ENCODE data around the gene PRRG1. TPM values are rescaled to one million over a fixed set of nuclear protein-coding genes. Genes with fewer than 3 reads are reported as not detected.

PRRG1 gene
- total RNA-seq, 1 experiment from 2014 or later, result 34.4 TPM

DNA sequence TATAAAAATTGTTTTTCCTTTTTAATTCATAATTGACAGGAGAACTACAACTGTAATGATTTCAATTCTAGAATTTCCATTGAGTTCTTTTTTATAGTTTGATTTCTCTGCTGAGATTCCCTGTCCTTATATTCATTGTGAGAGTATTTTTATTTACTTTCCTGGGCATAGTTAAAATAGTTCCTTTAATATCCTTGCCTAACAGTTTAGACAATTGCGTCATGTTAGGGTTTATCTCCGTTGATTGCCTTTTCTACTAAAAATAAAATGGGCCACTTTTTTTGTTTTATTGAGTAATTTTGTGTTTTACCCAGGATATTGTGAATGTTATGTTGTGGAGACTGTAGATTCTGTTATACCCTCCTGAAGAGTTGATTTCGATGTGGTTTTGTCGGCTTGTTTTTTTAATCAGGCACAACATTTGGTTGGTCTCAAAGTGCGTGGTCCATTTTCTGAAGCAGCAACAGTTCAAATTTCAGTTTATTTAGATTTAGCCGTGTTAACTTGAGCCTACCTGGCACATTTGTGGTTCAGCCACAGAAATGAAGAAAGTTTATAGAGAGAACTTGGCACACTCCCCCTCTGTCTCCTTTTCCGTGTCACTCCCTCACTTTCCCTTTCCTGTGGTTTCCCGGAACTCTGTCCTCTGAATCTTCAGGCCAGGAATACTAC is 16.0 kb upstream of the PRRG1 start:
- ChIA-PET POLR2A (ENCODE audit: unreplicated experiment) (no interaction called here), CTCF (no interaction called here)
- H3K36me3 ChIP-seq (ENCODE audit: low read depth), result no peaks in the 10 kb centered on the region
- intact Hi-C loops (cut with micrococcal nuclease; ENCODE audit: unreplicated experiment), result no loop called here
- H4K20me1 ChIP-seq (ENCODE audit: insufficient read depth), result no peaks in the 10 kb centered on the region
- no peaks in the 10 kb centered on the region for H3K9me2 ChIP-seq (ENCODE audit: insufficient read depth)
- H2AFZ ChIP-seq, result no peak overlapping the region
- no peaks in the 10 kb centered on the region for H3K9me3 ChIP-seq (ENCODE audit: insufficient read depth, low read depth)
- no peaks in the 10 kb centered on the region for H3K79me2 ChIP-seq (ENCODE audit: low read depth)
- TF ChIP-seq EZH2 (IDR thresholded peaks at IDR 0.05; ENCODE audit: low read depth), result no peak
- TF ChIP-seq CTCF (conservative IDR thresholded peaks at IDR 0.05), result no peak
- no peaks in the 10 kb centered on the region for H3K27me3 ChIP-seq (ENCODE audit: insufficient read depth, low read depth)
- DNase-seq, result no peak
- H3K4me3 ChIP-seq, result no peak overlapping the region
- no peaks in the 10 kb centered on the region for H3K4me1 ChIP-seq (replicated peaks; ENCODE audit: insufficient read depth)
- H3F3A ChIP-seq (ENCODE audit: insufficient read depth, low read depth), result no peaks in the 10 kb centered on the region
- no peak overlapping the region for H3K4me2 ChIP-seq
- no TSS peak for BruUV-seq (replicated peaks)
- H3K27ac ChIP-seq, result no peak overlapping the region

DNA sequence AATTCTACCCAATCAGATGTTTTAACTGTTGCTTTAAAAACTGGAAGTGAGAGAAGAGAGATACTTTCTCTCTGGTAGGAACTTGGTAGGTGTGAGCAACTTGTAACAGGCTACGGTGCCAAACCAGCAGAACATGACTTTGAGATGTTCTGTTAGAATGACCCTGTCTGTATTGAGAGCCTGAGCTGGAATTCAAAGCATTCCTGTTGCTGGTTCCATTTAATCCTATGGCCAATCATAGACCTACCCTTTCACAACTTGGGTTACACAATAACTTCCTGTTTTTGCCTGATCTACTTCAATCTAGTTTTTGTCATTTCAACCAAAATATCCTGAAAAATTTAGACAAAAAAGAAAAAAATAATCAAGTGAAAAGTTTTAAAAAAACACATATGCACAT is 1.7 kb upstream of the PRRG1 start:
- Histone ChIP-seq H3K36me3 (ENCODE audit: low read depth) (no peaks in the 10 kb centered on the region), H4K20me1 (ENCODE audit: insufficient read depth) (no peaks in the 10 kb centered on the region), H3K4me1 (replicated peaks; ENCODE audit: insufficient read depth) (peaks cover 33% of the 10 kb centered on the region), H3K9me2 (ENCODE audit: insufficient read depth) (no peaks in the 10 kb centered on the region), H3K4me3 (no peak overlapping the region), H3K4me2 (peak overlapping the region; percentile 84; the same call in 1 of the 2 replicates), H3K27ac (no peak overlapping the region), H3F3A (ENCODE audit: insufficient read depth, low read depth) (no peaks in the 10 kb centered on the region), H3K27me3 (ENCODE audit: insufficient read depth, low read depth) (no peaks in the 10 kb centered on the region), H2AFZ (no peak overlapping the region), H3K79me2 (ENCODE audit: low read depth) (peaks cover 32% of the 10 kb centered on the region), H3K9me3 (ENCODE audit: insufficient read depth, low read depth) (no peaks in the 10 kb centered on the region)
- no TSS peak for BruUV-seq (replicated peaks)
- ChIA-PET POLR2A (ENCODE audit: unreplicated experiment) (interaction anchor here (0.5 to 0.7 kb wide), 2 partner anchors 120 to 477 kb away, joined by 4 to 7 read pairs; no protein-coding TSS in a partner anchor), CTCF (no interaction called here)
- peak in 1 of 2 experiments; percentile 8 for DNase-seq
- TF ChIP-seq CTCF (conservative IDR thresholded peaks at IDR 0.05) (no peak), EZH2 (IDR thresholded peaks at IDR 0.05; ENCODE audit: low read depth) (no peak)
- intact Hi-C loops (cut with micrococcal nuclease; ENCODE audit: unreplicated experiment), result no loop called here

DNA sequence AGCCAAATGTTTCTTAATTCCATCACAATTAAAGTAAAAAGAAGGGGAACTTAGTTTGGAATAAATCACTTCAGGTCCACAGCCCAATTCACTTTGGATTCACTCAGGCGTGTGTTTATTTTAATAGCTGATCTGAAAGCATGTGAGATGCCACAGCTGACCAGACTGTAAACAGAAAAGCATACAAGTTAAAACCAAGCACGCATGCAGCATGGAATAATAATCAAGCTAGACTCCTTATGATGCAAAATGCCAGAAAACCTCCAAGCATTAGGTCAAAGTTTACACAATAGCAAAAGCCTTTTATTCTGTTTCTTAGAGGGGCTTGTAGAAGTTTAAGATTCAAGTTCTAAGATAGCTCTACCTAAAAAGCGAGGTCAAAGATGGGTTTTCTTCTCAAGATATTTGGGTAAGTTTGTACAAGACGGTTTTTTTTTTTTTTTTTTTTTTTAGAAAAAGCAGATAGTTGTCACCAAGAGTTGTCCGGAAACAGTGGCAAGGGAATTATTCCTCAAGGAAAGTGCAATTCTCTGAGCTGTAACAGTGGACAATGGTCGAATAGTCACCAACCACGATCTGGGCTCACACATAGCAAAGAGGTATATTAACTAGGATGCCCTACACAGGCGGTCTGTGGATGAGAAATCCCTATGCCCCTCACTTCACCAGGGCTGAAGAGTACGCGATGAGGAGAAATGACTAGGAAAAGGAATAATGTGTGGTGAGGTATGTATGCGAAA is 763 bp upstream of the PRRG1 start:
- H3K4me1 ChIP-seq (replicated peaks; ENCODE audit: insufficient read depth), result peaks cover 33% of the 10 kb centered on the region
- TF ChIP-seq EZH2 (IDR thresholded peaks at IDR 0.05; ENCODE audit: low read depth) (no peak), CTCF (conservative IDR thresholded peaks at IDR 0.05) (no peak)
- H3K79me2 ChIP-seq (ENCODE audit: low read depth), result peaks cover 40% of the 10 kb centered on the region
- H3K27ac ChIP-seq, result peak overlapping the region; percentile 34; the same call in 1 of the 2 replicates
- peak overlapping the region; percentile 84 for H3K4me2 ChIP-seq
- H3K9me2 ChIP-seq (ENCODE audit: insufficient read depth), result no peaks in the 10 kb centered on the region
- no peaks in the 10 kb centered on the region for H4K20me1 ChIP-seq (ENCODE audit: insufficient read depth)
- H3F3A ChIP-seq (ENCODE audit: insufficient read depth, low read depth), result no peaks in the 10 kb centered on the region
- intact Hi-C loops (cut with micrococcal nuclease; ENCODE audit: unreplicated experiment), result loop anchor here (2.0 kb wide), 1 partner anchor 106 kb away; no protein-coding TSS in a partner anchor
- H2AFZ ChIP-seq, result peak overlapping the region; percentile 83
- no peak for DNase-seq
- ChIA-PET POLR2A (ENCODE audit: unreplicated experiment) (interaction anchor here (0.6 to 2.0 kb wide), 4 partner anchors 30 to 34 kb away, joined by 3 to 25 read pairs (median 6); no protein-coding TSS in a partner anchor), CTCF (no interaction called here)
- BruUV-seq (replicated peaks), result TSS peak; percentile 90
- no peaks in the 10 kb centered on the region for H3K9me3 ChIP-seq (ENCODE audit: insufficient read depth, low read depth)
- H3K4me3 ChIP-seq, result peak overlapping the region; percentile 79
- no peaks in the 10 kb centered on the region for H3K36me3 ChIP-seq (ENCODE audit: low read depth)
- H3K27me3 ChIP-seq (ENCODE audit: insufficient read depth, low read depth), result no peaks in the 10 kb centered on the region
